ENCODE measurements around the gene ZNF516.

- no peak for TF ChIP-seq CTCF (IDR thresholded peaks at IDR 0.05; ENCODE audit: low read depth, low read length, poor library complexity, severe bottlenecking)
- no peak for TF ChIP-seq EZH2phosphoT487 (IDR thresholded peaks at IDR 0.05; ENCODE audit: borderline replicate concordance, low read length)
These were observed 87.4 kb downstream of the ZNF516 start for GRCh38 chr18:76407681-76408080.

Measured in DOHH2 (cell line).